ENCODE measurements around the gene NDUFS5.

NDUFS5 gene

GRCh38 chr1:38997901-38998190 lies 28.3 kb upstream of the NDUFS5 start:
- TF ChIP-seq YY1 (IDR thresholded peaks at IDR 0.05; ENCODE audit: low read depth), result no peak
- no peak for TF ChIP-seq USF1 (IDR thresholded peaks at IDR 0.05)
- no peak for TF ChIP-seq TEAD4 (IDR thresholded peaks at IDR 0.05)
- no peak for TF ChIP-seq NFIC (IDR thresholded peaks at IDR 0.05)
- no peak for TF ChIP-seq EGR1 (IDR thresholded peaks at IDR 0.05)
- no peak for TF ChIP-seq REST (IDR thresholded peaks at IDR 0.05; ENCODE audit: low read depth)
- TF ChIP-seq TCF12 (IDR thresholded peaks at IDR 0.05; ENCODE audit: low read depth), result no peak
- TF ChIP-seq ZBTB7A (IDR thresholded peaks at IDR 0.05; ENCODE audit: low read depth), result no peak
- no peak for TF ChIP-seq CEBPB (IDR thresholded peaks at IDR 0.05)
- no peak for TF ChIP-seq CREB1 (IDR thresholded peaks at IDR 0.05; ENCODE audit: low read depth)
- TF ChIP-seq EP300 (IDR thresholded peaks at IDR 0.05; ENCODE audit: borderline replicate concordance), result no peak
- no peak for TF ChIP-seq RAD21 (IDR thresholded peaks at IDR 0.05; ENCODE audit: low read depth)

GRCh38 chr1:39001516-39002421 lies 24.4 kb upstream of the NDUFS5 start:
- TF ChIP-seq REST (IDR thresholded peaks at IDR 0.05; ENCODE audit: low read depth) (no peak), ZBTB7A (IDR thresholded peaks at IDR 0.05; ENCODE audit: low read depth) (no peak), YY1 (IDR thresholded peaks at IDR 0.05; ENCODE audit: low read depth) (no peak), MAX (IDR thresholded peaks at IDR 0.05) (no peak), USF1 (IDR thresholded peaks at IDR 0.05) (no peak), TCF12 (IDR thresholded peaks at IDR 0.05; ENCODE audit: low read depth) (no peak), EP300 (IDR thresholded peaks at IDR 0.05; ENCODE audit: borderline replicate concordance) (no peak), EGR1 (IDR thresholded peaks at IDR 0.05) (no peak), NFIC (IDR thresholded peaks at IDR 0.05) (no peak), RAD21 (IDR thresholded peaks at IDR 0.05; ENCODE audit: low read depth) (no peak), TEAD4 (IDR thresholded peaks at IDR 0.05) (no peak), CEBPB (IDR thresholded peaks at IDR 0.05) (no peak), CREB1 (IDR thresholded peaks at IDR 0.05; ENCODE audit: low read depth) (no peak), FOXM1 (IDR thresholded peaks at IDR 0.05; ENCODE audit: borderline replicate concordance, low read depth) (no peak), TAF1 (IDR thresholded peaks at IDR 0.05; ENCODE audit: low read depth) (no peak)

- TF ChIP-seq EGR1 (IDR thresholded peaks at IDR 0.05) (no peak), CEBPB (IDR thresholded peaks at IDR 0.05) (no peak), FOXM1 (IDR thresholded peaks at IDR 0.05; ENCODE audit: borderline replicate concordance, low read depth) (no peak), EP300 (IDR thresholded peaks at IDR 0.05; ENCODE audit: borderline replicate concordance) (no peak), TEAD4 (IDR thresholded peaks at IDR 0.05) (no peak)
Measured at GRCh38 chr1:39003281-39003680, 22.9 kb upstream of the NDUFS5 start.

- TF ChIP-seq EP300 (IDR thresholded peaks at IDR 0.05; ENCODE audit: borderline replicate concordance) (no peak), ZBTB7A (IDR thresholded peaks at IDR 0.05; ENCODE audit: low read depth) (no peak), USF1 (IDR thresholded peaks at IDR 0.05) (no peak), RAD21 (IDR thresholded peaks at IDR 0.05; ENCODE audit: low read depth) (no peak), EGR1 (IDR thresholded peaks at IDR 0.05) (no peak), REST (IDR thresholded peaks at IDR 0.05; ENCODE audit: low read depth) (no peak), TCF12 (IDR thresholded peaks at IDR 0.05; ENCODE audit: low read depth) (no peak), TEAD4 (IDR thresholded peaks at IDR 0.05) (no peak), FOXM1 (IDR thresholded peaks at IDR 0.05; ENCODE audit: borderline replicate concordance, low read depth) (no peak), YY1 (IDR thresholded peaks at IDR 0.05; ENCODE audit: low read depth) (no peak), TAF1 (IDR thresholded peaks at IDR 0.05; ENCODE audit: low read depth) (no peak), NFIC (IDR thresholded peaks at IDR 0.05) (no peak), CREB1 (IDR thresholded peaks at IDR 0.05; ENCODE audit: low read depth) (no peak), CEBPB (IDR thresholded peaks at IDR 0.05) (no peak), MAX (IDR thresholded peaks at IDR 0.05) (no peak)
Measured at GRCh38 chr1:39003794-39004193, 22.4 kb upstream of the NDUFS5 start.

Data from Ishikawa (cell line).